ENCODE results near the gene KCTD6.
"Not testable (repeated sequence)": the region's sequence is repeated elsewhere in the genome, so short reads cannot be mapped to it uniquely, and the experiment has no call there.

KCTD6 gene

DNA sequence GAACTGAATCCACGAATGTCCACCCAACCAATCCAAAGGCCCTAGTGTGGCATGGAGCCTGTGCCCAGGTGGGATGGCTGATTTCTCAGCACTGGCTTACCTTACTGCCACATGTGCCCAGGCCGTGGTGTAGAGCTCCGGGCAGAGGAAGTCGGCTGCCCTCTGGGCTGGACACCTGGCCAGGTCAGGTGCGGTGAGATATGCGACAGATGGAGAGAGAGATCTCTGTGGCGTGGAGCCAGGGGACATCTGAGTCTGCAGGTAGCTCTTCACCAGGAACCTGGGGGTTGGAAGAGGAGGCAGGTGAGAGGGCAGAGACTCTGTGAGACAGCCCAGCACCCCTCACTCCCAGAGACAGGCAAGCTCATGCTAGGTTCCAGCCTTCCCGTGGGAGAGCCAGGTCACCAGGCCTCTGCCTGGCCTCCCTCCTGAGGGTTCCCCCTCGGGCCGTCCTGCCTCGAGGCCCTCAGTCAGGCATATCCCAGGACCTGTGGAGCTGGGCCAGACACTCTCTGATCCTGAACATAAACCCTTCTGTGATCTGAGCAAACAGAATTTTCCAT is 32.5 kb downstream of the KCTD6 start:
- Mint-ChIP-seq H3K4me3 (no peak overlapping the region), H3K4me1 (ENCODE audit: low read depth) (no peaks in the 10 kb centered on the region), H3K27ac (no peak overlapping the region), H3K9me3 (no peaks in the 10 kb centered on the region), H3K27me3 (ENCODE audit: low read depth) (peaks cover 2% of the 10 kb centered on the region), H3K36me3 (ENCODE audit: low read depth) (no peaks in the 10 kb centered on the region)
- no peak for DNase-seq (ENCODE audit: low spot score)

DNA sequence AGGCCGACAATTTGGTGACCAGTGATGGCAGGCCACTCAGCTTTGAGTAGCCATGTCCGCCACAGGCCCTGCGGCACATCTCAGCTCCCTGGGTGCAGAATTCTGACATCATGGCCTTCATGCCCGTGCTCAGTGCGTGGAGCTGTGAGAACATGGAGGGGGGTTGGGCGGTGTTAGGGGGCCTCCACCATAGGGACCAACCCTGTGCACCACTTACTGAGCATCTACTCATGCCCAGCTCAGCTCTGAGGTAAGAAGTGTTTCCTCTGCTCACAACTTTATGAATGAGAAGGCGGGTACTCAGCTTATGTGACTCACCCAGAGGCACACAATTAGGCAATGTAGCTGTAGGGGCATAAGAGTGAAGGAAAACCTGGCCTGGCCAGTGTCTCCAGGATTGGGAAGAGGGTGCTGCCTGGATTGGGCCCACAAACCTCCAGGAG is 34.6 kb downstream of the KCTD6 start:
- H3K36me3 Mint-ChIP-seq (ENCODE audit: low read depth): no peaks in the 10 kb centered on the region
- H3K4me1 Mint-ChIP-seq (ENCODE audit: low read depth): no peaks in the 10 kb centered on the region
- H3K4me3 Mint-ChIP-seq: no peak overlapping the region
- no peaks in the 10 kb centered on the region for H3K27me3 Mint-ChIP-seq (ENCODE audit: low read depth)
- no peak for DNase-seq (ENCODE audit: low spot score)
- no peaks in the 10 kb centered on the region for H3K9me3 Mint-ChIP-seq
- H3K27ac Mint-ChIP-seq: no peak overlapping the region

DNA sequence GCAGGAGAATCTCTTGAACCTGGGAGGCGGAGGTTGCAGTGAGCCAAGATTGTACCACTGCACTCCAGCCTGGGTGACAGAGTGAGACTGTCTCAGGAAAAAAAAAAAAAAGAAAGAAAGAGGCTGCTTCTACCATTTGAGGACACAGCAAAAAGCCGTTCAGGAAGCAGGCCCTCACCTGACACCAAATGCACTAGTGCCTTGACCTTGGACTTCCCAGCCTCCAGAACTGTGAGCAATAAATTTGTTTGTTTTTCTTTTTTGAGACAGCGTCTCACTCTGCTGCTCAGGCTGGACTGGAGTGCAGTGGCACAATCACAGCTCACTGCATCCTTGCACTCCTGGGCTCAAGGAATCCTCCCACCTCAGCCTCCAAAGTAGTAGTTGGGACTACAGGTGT is 35.5 kb downstream of the KCTD6 start:
- DNase-seq (ENCODE audit: low spot score); H3K4me3 Mint-ChIP-seq; H3K4me1 Mint-ChIP-seq (ENCODE audit: low read depth); H3K36me3 Mint-ChIP-seq (ENCODE audit: low read depth); H3K9me3 Mint-ChIP-seq; H3K27ac Mint-ChIP-seq; H3K27me3 Mint-ChIP-seq (ENCODE audit: low read depth): not testable (repeated sequence)

DNA sequence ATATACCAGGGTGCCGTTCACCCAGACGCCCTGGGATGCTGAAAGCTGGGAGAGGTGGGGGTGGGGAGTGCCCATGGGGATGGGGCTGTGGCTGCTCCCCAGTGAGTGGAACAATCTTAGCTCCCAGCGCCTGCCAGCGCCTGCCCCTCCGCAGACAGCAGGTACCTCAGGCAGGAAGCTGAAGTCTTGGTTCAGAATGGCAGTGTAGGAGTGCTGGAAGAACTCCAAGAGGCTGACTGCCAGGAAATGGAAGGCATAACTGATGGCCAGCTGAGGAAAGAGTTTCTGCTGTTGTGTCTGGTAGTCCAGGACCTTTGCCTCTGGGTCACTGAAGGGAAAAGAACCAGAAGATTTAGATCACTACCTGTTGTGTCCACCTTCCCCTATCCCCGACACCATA is 36.7 kb downstream of the KCTD6 start:
- Mint-ChIP-seq H3K27ac (no peak overlapping the region), H3K27me3 (ENCODE audit: low read depth) (no peaks in the 10 kb centered on the region), H3K9me3 (no peaks in the 10 kb centered on the region), H3K36me3 (ENCODE audit: low read depth) (no peaks in the 10 kb centered on the region), H3K4me3 (no peak overlapping the region), H3K4me1 (ENCODE audit: low read depth) (peaks cover 5% of the 10 kb centered on the region)
- DNase-seq (ENCODE audit: low spot score): no peak

DNA sequence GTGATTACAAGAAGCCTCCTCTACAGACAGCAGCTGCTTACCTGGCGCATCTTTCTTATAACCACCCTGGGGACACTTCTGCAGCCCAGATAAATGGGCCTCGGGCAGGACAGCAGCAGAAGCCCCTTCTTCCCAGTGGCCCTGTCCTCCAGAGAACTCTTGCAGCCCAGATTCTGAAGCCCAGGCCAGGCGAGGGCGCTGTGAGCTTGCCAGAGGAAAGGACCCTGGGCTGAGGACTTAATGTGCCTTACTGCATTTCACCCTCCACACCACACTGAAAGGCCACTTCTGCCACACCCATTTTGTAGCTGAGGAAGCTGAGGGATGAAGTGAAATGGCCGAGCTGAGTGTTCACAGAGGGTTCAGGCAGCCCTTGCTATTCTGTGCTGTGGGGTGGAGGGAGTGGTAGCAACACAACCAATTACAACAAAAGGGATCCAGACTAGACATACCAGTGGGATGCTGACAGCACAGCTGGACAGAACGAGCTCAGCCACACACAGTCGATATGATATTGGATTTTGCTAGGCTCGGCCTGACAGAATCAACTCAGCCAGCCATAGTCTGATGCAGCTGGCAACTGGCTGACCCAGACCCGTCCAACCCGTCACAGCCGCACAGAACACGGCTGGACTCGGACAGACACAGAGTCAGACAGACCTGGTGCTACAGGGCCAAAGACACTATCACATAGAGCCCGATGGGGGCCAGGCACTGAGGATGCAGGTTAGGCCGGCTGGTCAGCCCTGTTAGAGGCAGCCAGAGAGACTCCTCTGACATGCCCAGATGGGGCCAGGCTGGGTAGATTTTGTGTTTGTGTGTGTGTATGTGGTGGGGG is 37.8 kb downstream of the KCTD6 start:
- H3K9me3 Mint-ChIP-seq: no peaks in the 10 kb centered on the region
- no peak for DNase-seq (ENCODE audit: low spot score)
- no peak overlapping the region for H3K27ac Mint-ChIP-seq
- H3K36me3 Mint-ChIP-seq (ENCODE audit: low read depth): no peaks in the 10 kb centered on the region
- H3K4me1 Mint-ChIP-seq (ENCODE audit: low read depth): peaks cover 5% of the 10 kb centered on the region
- H3K27me3 Mint-ChIP-seq (ENCODE audit: low read depth): peaks cover 2% of the 10 kb centered on the region
- no peak overlapping the region for H3K4me3 Mint-ChIP-seq

DNA sequence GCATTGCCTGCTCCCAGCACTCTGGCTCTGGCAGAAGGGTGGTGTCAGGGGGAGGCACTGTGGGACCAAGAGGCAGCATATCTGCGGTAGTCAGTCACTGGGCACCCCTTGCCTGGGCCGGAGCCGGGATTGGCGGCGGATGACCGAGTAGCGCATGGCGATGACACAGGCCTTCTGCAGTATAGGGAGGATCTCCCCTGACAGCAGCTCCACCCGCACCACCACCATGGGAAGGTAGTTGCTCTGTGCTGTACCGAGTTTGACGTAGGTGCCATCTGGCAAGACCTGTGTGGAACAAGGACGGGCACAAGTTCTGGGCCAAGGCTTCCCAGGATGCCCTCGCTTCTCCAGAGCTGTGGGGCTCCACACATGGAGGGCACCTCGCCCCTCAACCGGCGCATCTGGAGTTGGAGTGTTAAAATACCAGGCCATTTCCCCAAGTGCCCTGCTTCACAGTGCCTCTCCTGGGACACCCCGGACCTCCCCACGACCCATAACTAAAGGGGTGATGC is 38.5 kb downstream of the KCTD6 start:
- H3K27ac Mint-ChIP-seq: no peak overlapping the region
- H3K4me1 Mint-ChIP-seq (ENCODE audit: low read depth): peaks cover 5% of the 10 kb centered on the region
- H3K27me3 Mint-ChIP-seq (ENCODE audit: low read depth): peaks cover 2% of the 10 kb centered on the region
- H3K9me3 Mint-ChIP-seq: no peaks in the 10 kb centered on the region
- H3K36me3 Mint-ChIP-seq (ENCODE audit: low read depth): no peaks in the 10 kb centered on the region
- H3K4me3 Mint-ChIP-seq: no peak overlapping the region
- no peak for DNase-seq (ENCODE audit: low spot score)

DNA sequence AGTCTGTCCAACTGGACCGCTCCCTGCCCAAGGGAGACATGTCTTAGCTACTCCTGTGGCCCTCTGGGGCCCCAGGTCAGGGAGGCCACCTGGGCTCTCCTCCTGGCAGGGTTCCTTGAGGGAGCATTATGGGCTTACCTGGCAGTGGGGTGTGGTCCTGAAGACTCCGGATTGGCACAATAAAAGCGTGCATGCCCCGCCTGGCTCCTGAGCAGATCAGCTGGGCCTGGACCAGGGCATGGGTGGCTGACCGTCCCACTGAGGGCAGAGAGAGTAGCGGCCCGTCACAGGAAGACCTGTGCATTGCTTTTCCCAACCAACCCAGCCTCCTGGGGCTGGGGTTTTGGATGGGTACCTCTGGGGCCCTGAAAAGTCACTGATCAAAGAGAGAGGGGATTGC is 39.7 kb downstream of the KCTD6 start:
- Mint-ChIP-seq H3K4me1 (ENCODE audit: low read depth) (peaks cover 8% of the 10 kb centered on the region), H3K9me3 (no peaks in the 10 kb centered on the region), H3K4me3 (no peak overlapping the region), H3K27me3 (ENCODE audit: low read depth) (peaks cover 2% of the 10 kb centered on the region), H3K27ac (no peak overlapping the region), H3K36me3 (ENCODE audit: low read depth) (no peaks in the 10 kb centered on the region)
- DNase-seq (ENCODE audit: low spot score): no peak

DNA sequence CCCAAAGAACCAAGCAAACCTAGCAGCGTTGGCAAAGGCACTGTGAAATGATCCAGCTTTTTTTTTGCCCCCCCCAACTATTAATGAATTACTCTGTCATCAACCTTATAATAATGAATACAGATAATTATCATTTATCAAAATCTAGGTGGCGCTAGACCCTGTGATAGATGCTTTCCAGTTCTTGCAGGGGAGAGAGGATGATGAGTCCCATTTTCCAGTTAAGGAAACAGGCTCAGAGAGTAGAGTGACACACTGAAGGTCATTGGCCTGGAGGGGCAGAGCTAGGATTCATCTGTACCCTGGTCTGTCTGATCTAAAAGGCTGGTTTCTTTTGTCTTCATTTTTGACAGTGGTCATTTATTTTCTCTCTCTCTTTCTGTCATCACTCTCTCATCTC is 40.1 kb downstream of the KCTD6 start:
- Mint-ChIP-seq H3K9me3 (no peaks in the 10 kb centered on the region), H3K4me1 (ENCODE audit: low read depth) (peaks cover 8% of the 10 kb centered on the region), H3K36me3 (ENCODE audit: low read depth) (no peaks in the 10 kb centered on the region), H3K4me3 (no peak overlapping the region), H3K27ac (no peak overlapping the region), H3K27me3 (ENCODE audit: low read depth) (peaks cover 2% of the 10 kb centered on the region)
- DNase-seq (ENCODE audit: low spot score): no peak

DNA sequence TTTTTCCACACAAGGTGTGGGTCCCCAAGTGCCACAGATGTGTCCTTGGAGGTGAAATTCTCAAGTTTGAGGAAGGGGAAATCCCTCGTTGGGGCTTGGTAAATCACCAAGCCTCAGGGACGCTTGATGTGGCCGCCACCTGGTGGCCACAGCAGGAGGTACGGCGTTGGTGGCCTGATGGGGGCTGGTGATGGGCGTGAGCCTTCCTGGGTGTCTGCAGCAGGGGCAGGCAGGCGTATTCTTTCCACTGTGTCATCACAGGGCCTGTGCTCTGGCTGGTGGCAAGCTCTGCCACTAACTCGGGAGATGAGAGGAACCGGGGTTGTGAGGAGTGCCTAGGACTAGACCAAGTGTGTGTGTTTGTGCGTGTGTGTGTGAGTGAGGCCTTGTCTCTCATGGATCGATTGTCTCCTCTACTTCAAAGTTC is 40.9 kb downstream of the KCTD6 start:
- peaks cover 2% of the 10 kb centered on the region for H3K27me3 Mint-ChIP-seq (ENCODE audit: low read depth)
- no peaks in the 10 kb centered on the region for H3K9me3 Mint-ChIP-seq
- H3K4me1 Mint-ChIP-seq (ENCODE audit: low read depth): peaks cover 8% of the 10 kb centered on the region
- DNase-seq (ENCODE audit: low spot score): peak; percentile 81
- no peak overlapping the region for H3K27ac Mint-ChIP-seq
- no peaks in the 10 kb centered on the region for H3K36me3 Mint-ChIP-seq (ENCODE audit: low read depth)
- H3K4me3 Mint-ChIP-seq: no peak overlapping the region

DNA sequence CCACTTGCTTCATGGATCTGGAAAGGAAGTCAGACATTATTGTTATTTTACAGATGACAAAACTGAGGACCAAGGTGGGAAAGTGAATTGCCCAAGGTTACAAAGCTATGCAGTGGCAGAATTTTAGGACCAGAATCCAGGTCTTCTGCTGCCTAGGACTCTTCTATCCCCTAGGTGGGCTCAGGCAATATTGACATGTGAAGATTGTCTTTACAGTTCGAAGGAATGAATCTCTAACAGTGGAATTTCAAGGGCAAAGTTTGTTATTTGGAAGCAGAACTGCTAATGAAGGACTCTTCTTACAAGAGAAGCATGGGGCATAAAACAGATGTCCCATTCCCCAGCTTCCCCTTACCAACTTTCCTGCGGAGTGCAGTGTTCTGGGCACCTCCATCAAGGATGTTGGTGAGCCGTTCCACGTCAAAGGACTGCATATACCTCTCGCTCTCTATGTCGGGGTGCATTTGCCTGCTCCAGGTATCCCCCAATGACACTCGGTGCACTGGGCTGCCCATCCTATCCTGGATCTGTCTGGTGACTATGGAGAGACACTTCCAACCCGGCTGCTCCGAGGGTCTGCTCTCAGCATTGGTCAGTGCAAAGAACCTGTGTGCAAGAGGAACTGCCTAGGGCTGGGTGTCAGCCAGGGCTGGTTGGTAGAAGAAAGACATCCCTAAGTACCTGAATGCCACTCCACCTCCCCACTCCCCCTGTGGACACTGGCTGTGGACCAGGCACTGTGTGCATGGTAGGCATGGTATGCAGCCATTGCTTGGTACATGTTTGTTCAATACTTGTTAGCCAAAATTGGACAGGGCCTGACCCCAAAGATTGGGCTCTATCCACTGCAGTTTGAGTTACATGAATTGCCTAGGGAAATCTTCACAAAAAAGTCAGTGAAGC is 42.9 kb downstream of the KCTD6 start:
- Mint-ChIP-seq H3K27me3 (ENCODE audit: low read depth) (peaks cover 2% of the 10 kb centered on the region), H3K27ac (no peak overlapping the region), H3K36me3 (ENCODE audit: low read depth) (no peaks in the 10 kb centered on the region), H3K9me3 (no peaks in the 10 kb centered on the region), H3K4me3 (no peak overlapping the region), H3K4me1 (ENCODE audit: low read depth) (peaks cover 8% of the 10 kb centered on the region)
- DNase-seq (ENCODE audit: low spot score): no peak

DNA sequence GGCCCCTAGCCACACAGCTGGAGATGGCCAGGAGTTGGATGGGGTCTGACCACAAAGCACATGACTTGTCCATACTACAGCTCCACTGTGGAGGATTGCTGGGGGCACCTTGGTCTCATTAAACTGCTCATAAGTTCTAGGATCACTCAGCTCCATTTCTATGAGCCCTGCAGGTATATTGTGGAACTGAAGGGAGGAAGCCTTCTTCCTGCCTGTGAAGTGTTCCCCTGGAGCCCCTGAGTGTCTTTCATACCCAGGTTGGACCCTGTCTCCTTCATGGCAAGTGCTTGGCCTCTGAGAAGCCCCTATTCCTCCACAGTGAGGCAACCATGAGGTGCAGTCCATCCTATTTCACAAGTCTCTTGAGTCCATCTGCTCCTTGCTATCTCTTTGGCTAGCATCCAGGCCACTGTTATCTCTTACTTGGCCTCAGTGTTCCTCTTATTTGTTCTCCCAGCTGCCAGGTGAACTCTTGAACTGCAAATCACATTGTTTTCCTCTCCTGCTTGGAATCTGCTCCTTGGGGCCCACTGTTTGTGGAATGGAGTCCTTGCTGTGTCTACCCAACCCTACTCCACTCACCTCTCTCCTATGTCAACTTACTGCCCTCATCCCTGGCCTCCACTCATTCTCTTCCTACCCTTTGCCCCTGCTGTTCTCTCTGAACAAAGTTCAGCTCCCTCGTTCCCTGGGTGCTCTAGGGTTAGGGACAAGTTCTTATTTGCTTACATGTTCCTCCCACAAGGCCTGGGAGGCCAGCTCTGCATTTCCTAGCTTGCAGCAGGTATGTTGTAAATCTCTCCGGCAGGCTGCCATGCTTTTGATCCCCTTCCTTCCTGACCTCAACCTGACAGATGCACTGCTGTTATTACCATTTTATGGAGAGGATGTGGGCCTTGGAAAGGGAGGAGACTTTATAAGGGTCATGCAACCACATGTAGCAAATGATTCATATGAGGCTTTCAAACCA is 43.9 kb downstream of the KCTD6 start:
- Mint-ChIP-seq H3K36me3 (ENCODE audit: low read depth) (no peaks in the 10 kb centered on the region), H3K4me3 (no peak overlapping the region), H3K27me3 (ENCODE audit: low read depth) (peaks cover 5% of the 10 kb centered on the region), H3K4me1 (ENCODE audit: low read depth) (peaks cover 8% of the 10 kb centered on the region), H3K27ac (no peak overlapping the region), H3K9me3 (no peaks in the 10 kb centered on the region)
- no peak for DNase-seq (ENCODE audit: low spot score)

DNA sequence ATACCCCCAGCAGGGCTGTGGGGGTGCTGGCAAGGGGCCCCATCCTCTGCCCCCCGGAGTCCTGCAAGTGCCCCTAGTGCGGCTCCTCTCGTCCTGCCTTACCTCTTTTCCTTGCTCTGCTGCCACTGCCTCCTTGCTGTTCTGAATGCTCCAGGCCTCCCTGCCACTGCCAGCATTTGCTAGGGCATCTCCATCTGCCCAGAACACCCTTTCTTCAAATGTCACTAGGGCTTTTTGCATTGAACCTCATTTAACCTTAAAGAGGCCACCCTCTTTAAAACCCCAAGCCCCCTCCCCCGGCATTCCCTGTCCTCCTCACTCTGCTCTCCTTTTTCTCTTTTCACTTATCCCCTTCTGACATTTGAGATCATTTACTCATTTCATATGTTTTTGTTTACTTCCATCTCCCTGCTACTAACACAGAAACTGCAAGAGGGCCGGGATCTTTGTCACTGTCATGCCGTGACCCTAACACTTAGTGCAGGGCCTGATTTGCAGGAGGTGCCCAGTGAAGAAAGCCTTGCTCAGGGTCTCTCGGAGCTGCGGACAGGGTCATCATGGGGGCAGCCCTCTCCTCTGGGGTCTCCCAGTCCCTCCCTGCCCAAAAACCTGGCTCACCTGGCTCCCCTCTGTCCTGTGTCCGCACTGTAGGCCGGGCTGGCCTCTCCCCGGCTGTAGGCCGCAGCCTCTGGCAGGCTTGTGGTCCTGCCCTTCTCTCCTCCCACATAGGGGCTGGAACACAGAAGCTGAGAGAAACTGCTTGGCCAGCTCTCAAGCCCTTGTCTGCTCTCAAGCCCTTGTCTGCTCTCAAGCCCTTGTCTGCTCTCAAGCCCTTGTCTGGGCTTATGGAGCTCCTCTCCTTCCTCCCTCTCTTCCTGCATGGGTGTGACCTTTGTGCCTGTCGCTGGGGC is 44.9 kb downstream of the KCTD6 start, which contains the start of gene ACOX2:
Gene ACOX2, minus strand, starts transcription at position 690 of the 911 bp plus-strand sequence. CDS start 2,084 bp downstream, outside the sequence.
- peaks cover 7% of the 10 kb centered on the region for H3K27me3 Mint-ChIP-seq (ENCODE audit: low read depth)
- no peak for DNase-seq (ENCODE audit: low spot score)
- no peak within 1 kb of the TSS for H3K4me3 Mint-ChIP-seq
- H3K9me3 Mint-ChIP-seq: no peaks in the 10 kb centered on the region
- no peak within 1 kb of the TSS for H3K27ac Mint-ChIP-seq
- no peaks in the 10 kb centered on the region for H3K36me3 Mint-ChIP-seq (ENCODE audit: low read depth)
- peaks cover 8% of the 10 kb centered on the region for H3K4me1 Mint-ChIP-seq (ENCODE audit: low read depth)
